ENCODE measurements around the gene CEP135.

DNA sequence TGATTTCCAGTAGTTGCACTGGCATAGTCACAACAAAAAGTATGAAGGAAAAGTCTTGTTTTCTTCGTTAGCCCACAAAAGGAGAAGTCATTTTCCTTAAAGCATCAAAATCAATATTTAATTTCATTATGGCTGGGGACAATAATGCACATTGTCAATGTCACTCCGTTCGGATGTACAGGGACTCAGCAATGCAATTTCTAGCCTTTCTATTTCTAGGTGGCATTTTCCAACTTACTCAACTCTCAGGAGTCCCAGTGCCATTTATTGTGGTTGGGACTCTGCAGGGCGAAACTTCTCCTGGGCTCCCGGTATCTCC lies 99.6 kb downstream of the CEP135 start:
- no peak for TF ChIP-seq POLR2A (IDR thresholded peaks at IDR 0.05)
- no peak for TF ChIP-seq CTCF (IDR thresholded peaks at IDR 0.05)
